Ascending aorta (tissue), 2 donors: ENCODE measurements around the gene RDH13. TPM values are rescaled to one million over a fixed set of nuclear protein-coding genes. Genes with fewer than 3 reads are reported as not detected.
A peak's percentile ranks its signal among the peaks of the same experiment; 100 is the strongest.
"Not testable (repeated sequence)": the region's sequence is repeated elsewhere in the genome, so short reads cannot be mapped to it uniquely, and the experiment has no call there.

Source experiments
- DNase-seq, 2 donors: peaks; one replicate each; pipeline ENCODE4 v3.0.0-alpha.2; 2019; ENCODE audit warnings: low spot score in 2 of 2
- H3K27ac ChIP-seq, 2 donors: fragments of 200-600 bp; sonication (generic); one replicate each; pipeline ENCODE4 v1.5.1; 2016 to 2017; ENCODE audit warnings: mild to moderate bottlenecking in 1 of 2
- H3K27me3 ChIP-seq: fragments of 200-600 bp; sonication (generic); one replicate; pipeline ENCODE4 v1.5.1; 2017
- H3K36me3 ChIP-seq, 2 donors: fragments of 200-600 bp; sonication (generic); one replicate each; pipeline ENCODE4 v1.5.1; 2016
- H3K4me1 ChIP-seq, 2 donors: fragments of 200-600 bp; sonication (generic); one replicate each; pipeline ENCODE4 v1.5.1; 2016 to 2017; ENCODE audit warnings: mild to moderate bottlenecking in 1 of 2
- H3K4me3 ChIP-seq, 2 donors: fragments of 200-600 bp; sonication (generic); one replicate each; pipeline ENCODE4 v1.5.1; 2016 to 2017; ENCODE audit warnings: mild to moderate bottlenecking in 1 of 2
- H3K9me3 ChIP-seq, 2 donors: fragments of 200-600 bp; sonication (generic); one replicate each; pipeline ENCODE4 v1.5.1; 2016
- intact Hi-C: fragments of 100-400 bp; cut with DNase I; formaldehyde crosslinking; loops from one replicate; pipeline ENCODE4 v1.15.1; 2023
- total RNA-seq: library from RNA; depleted of rRNA; stranded (reverse); fragments of >200 nt; gene quantifications from one replicate; pipeline ENCODE4 v1.1.0, GENCODE V29; 2016
- TF ChIP-seq, protein P1 (sequence below), 3 experiments: fragments of 200-600 bp in 2 of 3; fragments of 450-650 bp in 1 of 3; sonication (generic) in 2 of 3; IDR thresholded peaks; one replicate each; pipeline ENCODE4 v1.5.1; 2016 to 2019; ENCODE audit warnings: antibody characterized with exemption in 3 of 3, mild to moderate bottlenecking in 1 of 3, moderate library complexity in 1 of 3

RDH13 gene, protein sequence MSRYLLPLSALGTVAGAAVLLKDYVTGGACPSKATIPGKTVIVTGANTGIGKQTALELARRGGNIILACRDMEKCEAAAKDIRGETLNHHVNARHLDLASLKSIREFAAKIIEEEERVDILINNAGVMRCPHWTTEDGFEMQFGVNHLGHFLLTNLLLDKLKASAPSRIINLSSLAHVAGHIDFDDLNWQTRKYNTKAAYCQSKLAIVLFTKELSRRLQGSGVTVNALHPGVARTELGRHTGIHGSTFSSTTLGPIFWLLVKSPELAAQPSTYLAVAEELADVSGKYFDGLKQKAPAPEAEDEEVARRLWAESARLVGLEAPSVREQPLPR
- 12.1 TPM for total RNA-seq

DNA sequence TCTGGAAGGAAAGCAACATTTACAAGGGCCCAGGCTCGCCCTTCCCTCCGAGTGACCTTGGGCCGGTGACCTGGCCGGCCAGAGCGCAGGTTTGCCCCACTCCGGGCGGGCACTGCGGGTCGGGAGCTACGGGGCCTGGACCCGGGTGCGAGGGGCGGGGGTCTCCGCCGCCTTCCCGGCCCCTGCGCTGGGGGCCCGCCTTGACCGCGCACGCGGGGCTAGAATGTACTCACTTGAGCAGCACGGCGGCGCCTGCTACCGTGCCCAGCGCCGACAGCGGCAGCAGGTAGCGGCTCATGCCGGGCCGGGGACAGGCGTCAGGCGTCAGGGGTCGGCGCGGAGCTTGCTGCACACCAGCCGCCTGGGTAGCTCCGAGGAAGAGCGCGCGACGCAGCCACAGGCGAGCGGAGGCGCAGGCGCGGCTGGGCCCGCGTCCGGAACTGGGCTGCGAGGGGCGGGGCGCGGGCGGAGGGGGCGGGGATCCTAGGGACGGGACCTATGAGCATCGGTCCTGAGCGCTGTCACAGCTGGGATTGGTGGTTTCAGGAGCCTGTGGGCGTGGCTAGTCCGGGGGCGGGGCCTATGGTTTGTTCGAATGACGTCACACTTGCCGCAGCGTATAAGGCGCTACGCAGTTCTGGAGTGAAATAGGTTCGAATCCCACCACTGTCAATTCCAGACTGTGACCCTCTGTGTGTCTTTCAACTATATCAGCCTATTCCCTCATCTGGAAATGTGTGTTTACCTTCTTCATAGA lies at the start of gene RDH13:
RDH13 (minus strand) TSS at position 414 of the 757 bp plus-strand sequence; CDS start at position 298, 116 bp downstream.
- Histone ChIP-seq H3K27me3 (no peaks in the 10 kb centered on the region), H3K36me3 (peaks cover 0 to 7% of the 10 kb centered on the region in 2 donors), H3K9me3 (no peaks in the 10 kb centered on the region), H3K4me3 (peak within 1 kb of the TSS; percentile 76 to 79), H3K27ac (peak within 1 kb of the TSS; percentile 19 to 72), H3K4me1 (peaks cover 0 to 4% of the 10 kb centered on the region in 2 donors)
- intact Hi-C loops, result loop anchor here (2.0 kb wide), 1 partner anchor 54 kb away; the partner anchor contains the start of gene PPP1R12C
- TF ChIP-seq, protein P1, sequence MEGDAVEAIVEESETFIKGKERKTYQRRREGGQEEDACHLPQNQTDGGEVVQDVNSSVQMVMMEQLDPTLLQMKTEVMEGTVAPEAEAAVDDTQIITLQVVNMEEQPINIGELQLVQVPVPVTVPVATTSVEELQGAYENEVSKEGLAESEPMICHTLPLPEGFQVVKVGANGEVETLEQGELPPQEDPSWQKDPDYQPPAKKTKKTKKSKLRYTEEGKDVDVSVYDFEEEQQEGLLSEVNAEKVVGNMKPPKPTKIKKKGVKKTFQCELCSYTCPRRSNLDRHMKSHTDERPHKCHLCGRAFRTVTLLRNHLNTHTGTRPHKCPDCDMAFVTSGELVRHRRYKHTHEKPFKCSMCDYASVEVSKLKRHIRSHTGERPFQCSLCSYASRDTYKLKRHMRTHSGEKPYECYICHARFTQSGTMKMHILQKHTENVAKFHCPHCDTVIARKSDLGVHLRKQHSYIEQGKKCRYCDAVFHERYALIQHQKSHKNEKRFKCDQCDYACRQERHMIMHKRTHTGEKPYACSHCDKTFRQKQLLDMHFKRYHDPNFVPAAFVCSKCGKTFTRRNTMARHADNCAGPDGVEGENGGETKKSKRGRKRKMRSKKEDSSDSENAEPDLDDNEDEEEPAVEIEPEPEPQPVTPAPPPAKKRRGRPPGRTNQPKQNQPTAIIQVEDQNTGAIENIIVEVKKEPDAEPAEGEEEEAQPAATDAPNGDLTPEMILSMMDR (IDR thresholded peaks at IDR 0.05), result no peak
- DNase-seq, result peak; percentile 78 to 97

DNA sequence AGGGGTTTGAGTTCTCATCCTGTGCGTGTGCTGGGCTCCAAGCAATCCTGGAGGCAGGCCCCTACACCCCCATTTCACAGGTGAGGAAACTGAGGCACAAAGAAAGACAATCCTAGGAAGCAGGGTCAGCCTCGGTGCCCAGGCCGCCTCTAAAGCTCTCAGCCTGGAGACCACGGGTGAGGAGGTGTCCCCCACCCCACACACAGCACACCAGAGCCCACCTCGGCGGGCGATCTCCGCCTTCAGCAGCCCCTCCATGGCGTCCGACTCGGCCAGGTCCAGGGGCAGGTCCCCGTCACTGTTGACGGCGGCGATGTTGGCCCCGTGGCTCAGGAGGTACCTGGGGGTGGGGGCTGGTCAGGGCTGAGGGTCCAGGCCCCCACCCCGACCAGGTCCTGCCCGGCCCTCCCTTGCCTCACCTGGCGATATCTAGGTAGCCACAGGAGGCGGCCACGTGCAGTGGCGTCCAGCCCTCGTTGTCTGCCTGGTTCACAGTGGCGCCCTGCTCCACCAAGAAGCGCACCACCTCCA lies 49.4 kb upstream of the RDH13 start:
- no peak for DNase-seq
- H3K27ac ChIP-seq, result peak overlapping the region; percentile 79 to 87
- peaks cover 8 to 21% of the 10 kb centered on the region in 2 donors for H3K36me3 ChIP-seq
- no peaks in the 10 kb centered on the region for H3K9me3 ChIP-seq
- no peaks in the 10 kb centered on the region for H3K27me3 ChIP-seq
- H3K4me1 ChIP-seq, result peaks cover 13 to 30% of the 10 kb centered on the region in 2 donors
- TF ChIP-seq, protein P1 (IDR thresholded peaks at IDR 0.05), result no peak
- no peak overlapping the region for H3K4me3 ChIP-seq
- intact Hi-C loops, result loop anchor here (2.0 to 10.0 kb wide), 5 partner anchors 24 to 1248 kb away; partner anchors contain the start of genes CDC42EP5, MYADM, U2AF2 and ZNF444

DNA sequence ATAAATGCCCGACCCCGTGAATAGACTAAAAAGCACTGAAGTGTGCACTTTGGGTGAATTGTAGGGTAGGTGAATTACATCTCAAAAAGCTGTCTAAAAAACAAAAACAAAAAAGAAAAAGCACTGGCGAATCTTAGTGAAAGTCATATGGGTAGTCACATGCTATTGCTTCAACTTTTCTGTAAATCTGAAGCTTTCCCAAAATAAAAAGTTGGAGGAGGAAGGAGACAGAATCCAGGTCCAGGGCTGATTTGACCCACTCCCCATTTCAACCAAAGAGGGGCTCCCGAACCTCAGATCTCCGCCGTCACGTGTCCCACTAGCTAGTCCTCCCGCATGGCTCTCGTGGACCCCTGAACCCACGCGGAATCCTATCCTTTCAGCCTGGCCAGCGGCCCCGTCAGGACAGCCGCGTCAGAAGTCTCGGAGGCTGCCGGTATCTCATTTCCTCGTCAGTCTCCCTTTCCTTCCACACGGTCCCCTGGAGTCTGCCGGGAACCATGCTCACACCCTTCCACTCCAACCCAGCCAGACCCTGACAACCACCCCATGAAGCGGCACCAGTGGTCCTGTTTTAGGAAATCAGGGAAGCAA lies 48.4 kb upstream of the RDH13 start:
- DNase-seq, result no peak
- peak overlapping the region; percentile 79 to 87 for H3K27ac ChIP-seq
- no peaks in the 10 kb centered on the region for H3K27me3 ChIP-seq
- intact Hi-C loops, result loop anchor here (10.0 kb wide), 4 partner anchors 543 to 1247 kb away; partner anchors contain the start of genes CDC42EP5, MYADM, U2AF2 and ZNF444
- TF ChIP-seq, protein P1 (IDR thresholded peaks at IDR 0.05), result no peak
- peaks cover 8 to 21% of the 10 kb centered on the region in 2 donors for H3K36me3 ChIP-seq
- H3K4me3 ChIP-seq, result no peak overlapping the region
- H3K4me1 ChIP-seq, result peaks cover 13 to 30% of the 10 kb centered on the region in 2 donors
- no peaks in the 10 kb centered on the region for H3K9me3 ChIP-seq

DNA sequence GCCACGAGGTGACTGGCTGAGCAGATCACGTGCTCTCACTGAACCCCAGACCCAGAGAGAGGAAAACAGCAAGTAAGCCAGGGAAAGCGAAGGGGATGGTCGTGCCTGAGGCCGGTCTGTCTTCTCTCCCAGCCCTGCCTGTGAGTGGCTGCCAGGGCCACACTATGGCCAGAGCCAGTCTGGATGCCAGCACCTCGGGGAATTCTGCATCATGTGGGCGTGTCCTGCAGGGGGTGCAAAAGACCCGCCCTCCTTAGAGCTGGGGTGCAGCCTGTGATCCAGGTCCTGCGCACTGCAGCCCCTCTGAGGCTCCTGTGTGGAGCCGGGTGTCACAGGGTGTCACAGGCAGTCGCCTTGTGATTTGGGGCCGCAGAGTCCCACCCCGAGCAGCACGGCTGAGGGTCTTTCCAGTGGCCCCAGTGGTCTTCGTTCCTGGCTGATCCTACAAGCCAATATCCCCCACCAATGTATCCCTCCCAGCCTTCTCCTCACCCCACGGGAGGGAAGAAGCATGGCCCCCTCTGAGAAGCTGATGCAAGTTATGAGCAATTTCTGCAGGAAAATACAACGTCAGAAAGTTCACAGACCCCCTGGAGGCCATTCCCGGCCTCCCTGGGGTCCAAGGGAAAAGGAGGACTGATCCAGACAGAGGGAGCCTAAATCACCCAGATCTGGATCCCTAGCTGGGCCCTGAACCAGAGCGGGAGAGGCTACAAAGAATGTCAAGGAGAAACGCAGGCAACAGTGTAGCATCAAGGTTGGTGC lies 46.8 kb upstream of the RDH13 start:
- TF ChIP-seq, protein P1 (IDR thresholded peaks at IDR 0.05), result no peak
- no peak for DNase-seq
- intact Hi-C loops, result loop anchor here (10.0 kb wide), 4 partner anchors 545 to 1245 kb away; partner anchors contain the start of genes CDC42EP5, MYADM, U2AF2 and ZNF444
- H3K36me3 ChIP-seq, result peaks cover 12 to 28% of the 10 kb centered on the region in 2 donors
- H3K9me3 ChIP-seq, result no peaks in the 10 kb centered on the region
- H3K4me3 ChIP-seq, result no peak overlapping the region
- H3K27ac ChIP-seq, result no peak overlapping the region
- H3K4me1 ChIP-seq, result peaks cover 5 to 16% of the 10 kb centered on the region in 2 donors
- H3K27me3 ChIP-seq, result no peaks in the 10 kb centered on the region

DNA sequence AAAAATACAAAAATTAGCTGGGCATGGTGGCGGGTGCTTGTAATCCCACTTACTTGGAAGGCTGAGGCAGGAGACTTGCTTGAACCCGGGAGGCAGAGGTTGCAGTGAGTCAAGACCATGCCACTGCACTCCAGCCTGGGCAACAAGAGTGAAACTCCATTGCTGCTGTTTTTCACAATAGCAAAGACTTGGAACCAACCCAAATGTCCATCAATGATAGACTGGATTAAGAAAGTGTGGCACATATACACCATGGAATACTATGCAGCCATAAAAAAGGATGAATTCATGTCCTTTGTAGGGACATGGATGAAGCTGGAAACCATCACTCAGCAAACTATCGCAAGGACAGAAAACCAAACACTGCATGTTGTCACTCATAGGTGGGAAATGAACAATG lies 44.3 kb upstream of the RDH13 start:
- peaks cover 24 to 40% of the 10 kb centered on the region in 2 donors for H3K36me3 ChIP-seq
- H3K4me1 ChIP-seq, intact Hi-C loops: not testable (repeated sequence)

More for the DNA sequence above, 44.3 kb upstream of the RDH13 start:
- DNase-seq, H3K27ac ChIP-seq, H3K9me3 ChIP-seq, H3K4me3 ChIP-seq, H3K27me3 ChIP-seq: not testable (repeated sequence)
